Muscle of leg (tissue), 16 donors: ENCODE measurements around the gene KCNA2. TPM values are rescaled to one million over a fixed set of nuclear protein-coding genes. Genes with fewer than 3 reads are reported as not detected.

Source experiments
- DNase-seq: peaks from one replicate; pipeline ENCODE4 v3.0.0; 2013
- H3K27ac ChIP-seq: one replicate; pipeline ENCODE4 v1.5.1; 2013; ENCODE audit warnings: mild to moderate bottlenecking, low read length, control low read depth
- H3K27me3 ChIP-seq: one replicate; pipeline ENCODE4 v1.6.1; 2013; ENCODE audit warnings: low read length; ENCODE audit not compliant: control insufficient read depth, insufficient read depth
- H3K36me3 ChIP-seq: one replicate; pipeline ENCODE4 v1.6.1; 2013; ENCODE audit warnings: low read length; ENCODE audit not compliant: control insufficient read depth, insufficient read depth
- H3K4me1 ChIP-seq: one replicate; pipeline ENCODE4 v1.6.1; 2013; ENCODE audit warnings: low read length; ENCODE audit not compliant: control insufficient read depth, insufficient read depth
- H3K4me3 ChIP-seq: one replicate; pipeline ENCODE4 v1.5.1; 2013; ENCODE audit warnings: low read length, control low read depth
- H3K9me3 ChIP-seq: replicated peaks from 2 replicates; pipeline ENCODE4 v1.6.1; 2013; ENCODE audit warnings: low read depth, low read length; ENCODE audit not compliant: control insufficient read depth
- WGBS: methylation state at CpG from one replicate; pipeline ENCODE4 v1.1.5; 2013; ENCODE audit warnings: missing lambda C conversion rate; ENCODE audit not compliant: insufficient coverage; 5-methylcytosine and 5-hydroxymethylcytosine counted together
- long read RNA-seq, 11 donors: transcript quantifications; one replicate each; lab custom pipeline, GENCODE V29; 2026
- polyA plus RNA-seq, 8 donors: library from polyadenylated mRNA; unstranded; fragments of 120-200 nt; gene quantifications; one replicate each; pipeline versions ENCODE4 v1.2.1 to v1.2.3, GENCODE V29; 2013; ENCODE audit warnings: inconsistent platforms in 1 of 8, low replicate concordance in 1 of 8; ENCODE audit not compliant: insufficient read length in 8 of 8, insufficient read depth in 1 of 8
- total RNA-seq: library from RNA; stranded (reverse); fragments of 120-200 nt; gene quantifications from one replicate; pipeline ENCODE4 v1.2.4, GENCODE V29; 2013

Gene KCNA2
- total RNA-seq, result 0.75 TPM
- 1 to 10 TPM in 4 of 8 donors, under 1 TPM in 4; 0.68 to 3.0 (median 0.91) TPM for polyA plus RNA-seq
- long read RNA-seq, donor 1, result 0 reads
- long read RNA-seq, donor 2, result 0 reads
- long read RNA-seq, donor 3, result 0 reads
- long read RNA-seq, donor 4, result 0 reads
- long read RNA-seq, donor 5, result 0 reads
- long read RNA-seq, donor 6, result 0 reads
- long read RNA-seq, donor 7, result 0 reads
- long read RNA-seq, donor 8, result 0 reads
- long read RNA-seq, donor 9, result 0 reads
- long read RNA-seq, donor 10, result 0 reads
- long read RNA-seq, donor 11, result 0 reads

GRCh38 chr1:110605901-110606656 is at the start of gene KCNA2:
TSS of gene KCNA2 (minus strand) at chr1:110606358. CDS start at chr1:110604782, 1,576 bp downstream.
- no peaks in the 10 kb centered on the region for H3K9me3 ChIP-seq
- peak; percentile 82 for DNase-seq
- peaks cover 73% of the 10 kb centered on the region for H3K27me3 ChIP-seq
- peaks cover 26% of the 10 kb centered on the region for H3K4me1 ChIP-seq
- H3K27ac ChIP-seq, result no peak within 1 kb of the TSS
- H3K36me3 ChIP-seq, result no peaks in the 10 kb centered on the region
- peak within 1 kb of the TSS; percentile 46 for H3K4me3 ChIP-seq
- WGBS, result under 1% methylated on average over 40 of the region's 41 CpGs

- H3K4me1 ChIP-seq, result no peaks in the 10 kb centered on the region
- H3K27ac ChIP-seq, result no peak overlapping the region
- H3K4me3 ChIP-seq, result no peak overlapping the region
- DNase-seq, result no peak
- no peaks in the 10 kb centered on the region for H3K27me3 ChIP-seq
- H3K36me3 ChIP-seq, result no peaks in the 10 kb centered on the region
- H3K9me3 ChIP-seq, result no peaks in the 10 kb centered on the region
- 40% methylated on average over 2 of the region's 2 CpGs for WGBS
Measured at GRCh38 chr1:110650609-110651008, 44.5 kb upstream of the KCNA2 start.

- H3K4me1 ChIP-seq, result no peaks in the 10 kb centered on the region
- no peak overlapping the region for H3K4me3 ChIP-seq
- WGBS, result 57% methylated on average over 1 of the region's 2 CpGs
- no peaks in the 10 kb centered on the region for H3K27me3 ChIP-seq
- H3K9me3 ChIP-seq, result no peaks in the 10 kb centered on the region
- H3K36me3 ChIP-seq, result no peaks in the 10 kb centered on the region
- no peak for DNase-seq
- H3K27ac ChIP-seq, result no peak overlapping the region
Measured at GRCh38 chr1:110648417-110648816, 42.3 kb upstream of the KCNA2 start.

GRCh38 chr1:110647254-110647891 is 41.2 kb upstream of the KCNA2 start:
- 87% methylated on average over 3 of the region's 5 CpGs for WGBS
- no peak overlapping the region for H3K4me3 ChIP-seq
- H3K9me3 ChIP-seq, result no peaks in the 10 kb centered on the region
- no peaks in the 10 kb centered on the region for H3K27me3 ChIP-seq
- DNase-seq, result no peak
- no peaks in the 10 kb centered on the region for H3K4me1 ChIP-seq
- H3K27ac ChIP-seq, result no peak overlapping the region
- no peaks in the 10 kb centered on the region for H3K36me3 ChIP-seq

- Histone ChIP-seq H3K27ac (no peak overlapping the region), H3K27me3 (no peaks in the 10 kb centered on the region)
Measured at GRCh38 chr1:110645821-110646735, 39.9 kb upstream of the KCNA2 start.

GRCh38 chr1:110645211-110645610 is 39.1 kb upstream of the KCNA2 start:
- H3K27me3 ChIP-seq, result no peaks in the 10 kb centered on the region
- H3K36me3 ChIP-seq, result no peaks in the 10 kb centered on the region
- no peak overlapping the region for H3K27ac ChIP-seq
- H3K4me1 ChIP-seq, result no peaks in the 10 kb centered on the region
- no peak overlapping the region for H3K4me3 ChIP-seq
- DNase-seq, result no peak
- no peaks in the 10 kb centered on the region for H3K9me3 ChIP-seq

More at GRCh38 chr1:110645821-110646735, 39.9 kb upstream of the KCNA2 start:
- Histone ChIP-seq H3K4me1 (no peaks in the 10 kb centered on the region), H3K9me3 (no peaks in the 10 kb centered on the region), H3K4me3 (no peak overlapping the region), H3K36me3 (no peaks in the 10 kb centered on the region)
- peak; percentile 14 for DNase-seq
- WGBS, result 58% methylated on average over 2 of the region's 4 CpGs

GRCh38 chr1:110643879-110644472 is 37.8 kb upstream of the KCNA2 start:
- Histone ChIP-seq H3K27me3 (no peaks in the 10 kb centered on the region), H3K27ac (no peak overlapping the region), H3K4me1 (no peaks in the 10 kb centered on the region), H3K9me3 (no peaks in the 10 kb centered on the region), H3K4me3 (no peak overlapping the region), H3K36me3 (no peaks in the 10 kb centered on the region)
- DNase-seq, result peak; percentile 32
- 47% methylated on average over 3 of the region's 4 CpGs for WGBS

GRCh38 chr1:110639724-110640386 is 33.7 kb upstream of the KCNA2 start:
- Histone ChIP-seq H3K27ac (no peak overlapping the region), H3K9me3 (no peaks in the 10 kb centered on the region), H3K27me3 (peaks cover 2% of the 10 kb centered on the region), H3K4me1 (peaks cover 15% of the 10 kb centered on the region), H3K4me3 (no peak overlapping the region), H3K36me3 (no peaks in the 10 kb centered on the region)
- DNase-seq, result no peak
- 73% methylated on average over 2 of the region's 2 CpGs for WGBS

GRCh38 chr1:110638556-110638955 is 32.4 kb upstream of the KCNA2 start:
- H3K4me1 ChIP-seq, result peaks cover 27% of the 10 kb centered on the region

More at GRCh38 chr1:110638556-110638955, 32.4 kb upstream of the KCNA2 start:
- 83% methylated on average over 2 of the region's 6 CpGs for WGBS
- Histone ChIP-seq H3K27ac (no peak overlapping the region), H3K4me3 (no peak overlapping the region), H3K36me3 (no peaks in the 10 kb centered on the region), H3K9me3 (no peaks in the 10 kb centered on the region), H3K27me3 (peaks cover 2% of the 10 kb centered on the region)
- DNase-seq, result no peak
